NCI-H2029 treated with DMSO at 0.1 percent for 48 hours (cell line): Measurements from ENCODE around the gene CFAP43.
"Not testable (repeated sequence)": the region's sequence is repeated elsewhere in the genome, so short reads cannot be mapped to it uniquely, and the experiment has no call there.

Source experiments
- DNase-seq: peaks from one replicate; lab custom pipeline; 2025; lab: John Stamatoyannopoulos, UW

The CFAP43 gene

GRCh38 chr10:104255311-104255981 is 23.3 kb upstream of the CFAP43 start:
- no peak for DNase-seq

- DNase-seq, result no peak
These were observed 22.5 kb upstream of the CFAP43 start, which contains the start of gene GSTO1 for GRCh38 chr10:104254493-104255310. GSTO1 (plus strand) TSS chr10:104254892; CDS start chr10:104254929, 37 bp downstream.

- DNase-seq, result no peak
These were observed 21.6 kb upstream of the CFAP43 start for GRCh38 chr10:104253606-104254410.

GRCh38 chr10:104253106-104253505 is 20.9 kb upstream of the CFAP43 start:
- no peak for DNase-seq

- DNase-seq, result no peak
These were observed 20.2 kb upstream of the CFAP43 start for GRCh38 chr10:104252368-104252767.

GRCh38 chr10:104251443-104251842 is 19.3 kb upstream of the CFAP43 start:
- no peak for DNase-seq

- no peak for DNase-seq
These were observed 18.2 kb upstream of the CFAP43 start for GRCh38 chr10:104250371-104250770.

GRCh38 chr10:104248931-104249330 is 16.8 kb upstream of the CFAP43 start:
- not testable (repeated sequence) for DNase-seq

GRCh38 chr10:104247513-104248146 is 15.5 kb upstream of the CFAP43 start:
- no peak for DNase-seq

GRCh38 chr10:104246976-104247375 is 14.8 kb upstream of the CFAP43 start:
- DNase-seq, result no peak

- DNase-seq, result no peak
These were observed 13.0 kb upstream of the CFAP43 start for GRCh38 chr10:104245066-104245632.

- DNase-seq, result no peak
These were observed 11.3 kb upstream of the CFAP43 start for GRCh38 chr10:104243512-104243911.

GRCh38 chr10:104243009-104243408 is 10.8 kb upstream of the CFAP43 start:
- DNase-seq, result not testable (repeated sequence)

- no peak for DNase-seq
These were observed 10.4 kb upstream of the CFAP43 start for GRCh38 chr10:104242545-104242944.

- DNase-seq, result no peak
These were observed 7.9 kb upstream of the CFAP43 start for GRCh38 chr10:104240078-104240477.

GRCh38 chr10:104235801-104236200 is 3.6 kb upstream of the CFAP43 start:
- DNase-seq, result no peak

- no peak for DNase-seq
These were observed 2.8 kb upstream of the CFAP43 start for GRCh38 chr10:104234934-104235333.

- DNase-seq, result no peak
These were observed 1.7 kb upstream of the CFAP43 start for GRCh38 chr10:104233817-104234216.

- no peak for DNase-seq
These were observed 494 bp upstream of the CFAP43 start for GRCh38 chr10:104232613-104233102.

- DNase-seq, result no peak
These were observed 1.7 kb downstream of the CFAP43 start for GRCh38 chr10:104230490-104230889.

GRCh38 chr10:104223304-104223703 is 8.9 kb downstream of the CFAP43 start:
- no peak for DNase-seq
